ENCODE data around the gene THEMIS. TPM values are rescaled to one million over a fixed set of nuclear protein-coding genes. Genes with fewer than 3 reads are reported as not detected.

THEMIS gene
- total and polyA plus RNA-seq, 10 donors: 0.80 to 17.8 (median 12.7) TPM

GRCh38 chr6:127765949-127766348, 134.9 kb downstream of the THEMIS start:
- no peaks in the 10 kb centered on the region for H3K27me3 ChIP-seq (replicated peaks in 1 of 7)
- no peak overlapping the region for H3K4me3 ChIP-seq
- WGBS, 5 donors: 89 to 92% (median 90%) methylated on average over 2 of the region's 2 CpGs
- no peak for TF ChIP-seq POLR2AphosphoS5 (IDR thresholded peaks at IDR 0.05)
- no peak for TF ChIP-seq POLR2A (IDR thresholded peaks at IDR 0.05)
- no peak for DNase-seq
- intact Hi-C loops (cut with DNase I; ENCODE audit: low total_unique reads): no loop called here
- H3K36me3 ChIP-seq: no peaks in the 10 kb centered on the region
- H3K27ac ChIP-seq: no peak overlapping the region
- no peaks in the 10 kb centered on the region for H3K9me3 ChIP-seq
- H3K4me1 ChIP-seq: no peaks in the 10 kb centered on the region

- Histone ChIP-seq H3K4me1 (no peaks in the 10 kb centered on the region), H3K36me3 (no peaks in the 10 kb centered on the region), H3K9me3 (peaks cover 0 to 3% (median 0%) of the 10 kb centered on the region in 8 donors), H3K4me3 (no peak overlapping the region), H3K27ac (no peak overlapping the region), H3K27me3 (replicated peaks in 1 of 7) (no peaks in the 10 kb centered on the region)
- WGBS, 5 donors: 68 to 74% (median 73%) methylated on average over 1 of the region's 1 CpG
- TF ChIP-seq CTCF (IDR thresholded peaks at IDR 0.05 in 8 of 11, conservative IDR thresholded peaks at IDR 0.05 in 3 of 11) (no peak), POLR2AphosphoS5 (IDR thresholded peaks at IDR 0.05) (no peak), POLR2A (IDR thresholded peaks at IDR 0.05) (no peak)
- intact Hi-C loops (cut with DNase I; ENCODE audit: low total_unique reads): no loop called here
- DNase-seq: no peak
Measured at GRCh38 chr6:127762284-127762683, 138.6 kb downstream of the THEMIS start.

GRCh38 chr6:127761084-127761483, 139.8 kb downstream of the THEMIS start:
- H3K27ac ChIP-seq: no peak overlapping the region
- H3K4me1 ChIP-seq: no peaks in the 10 kb centered on the region
- TF ChIP-seq POLR2AphosphoS5 (IDR thresholded peaks at IDR 0.05): no peak
- no peak for TF ChIP-seq POLR2A (IDR thresholded peaks at IDR 0.05)
- no peaks in the 10 kb centered on the region for H3K27me3 ChIP-seq (replicated peaks in 1 of 7)
- no peak overlapping the region for H3K4me3 ChIP-seq
- intact Hi-C loops (cut with DNase I; ENCODE audit: low total_unique reads): no loop called here
- no peaks in the 10 kb centered on the region for H3K36me3 ChIP-seq
- no peak for DNase-seq
- H3K9me3 ChIP-seq: peaks cover 0 to 9% (median 2%) of the 10 kb centered on the region in 8 donors

GRCh38 chr6:127749095-127749494, 151.8 kb downstream of the THEMIS start:
- H3K27me3 ChIP-seq (replicated peaks in 1 of 7): no peaks in the 10 kb centered on the region
- H3K27ac ChIP-seq: no peak overlapping the region
- no peak for DNase-seq
- H3K4me1 ChIP-seq: no peaks in the 10 kb centered on the region
- intact Hi-C loops (cut with DNase I; ENCODE audit: low total_unique reads): no loop called here
- no peak overlapping the region for H3K4me3 ChIP-seq
- H3K9me3 ChIP-seq: no peaks in the 10 kb centered on the region
- 85 to 88% (median 85%) methylated on average over 3 of the region's 3 CpGs for WGBS, 5 donors
- no peaks in the 10 kb centered on the region for H3K36me3 ChIP-seq
- no peak for TF ChIP-seq POLR2AphosphoS5 (IDR thresholded peaks at IDR 0.05)

GRCh38 chr6:127748290-127748689, 152.6 kb downstream of the THEMIS start:
- intact Hi-C loops (cut with DNase I; ENCODE audit: low total_unique reads): no loop called here
- H3K4me3 ChIP-seq: no peak overlapping the region
- no peak overlapping the region for H3K27ac ChIP-seq
- no peaks in the 10 kb centered on the region for H3K9me3 ChIP-seq
- no peaks in the 10 kb centered on the region for H3K4me1 ChIP-seq
- TF ChIP-seq POLR2AphosphoS5 (IDR thresholded peaks at IDR 0.05) (no peak), POLR2A (IDR thresholded peaks at IDR 0.05) (no peak), CTCF (IDR thresholded peaks at IDR 0.05 in 8 of 11, conservative IDR thresholded peaks at IDR 0.05 in 3 of 11) (no peak)
- no peak for DNase-seq
- H3K36me3 ChIP-seq: no peaks in the 10 kb centered on the region
- no peaks in the 10 kb centered on the region for H3K27me3 ChIP-seq (replicated peaks in 1 of 7)
- 55 to 72% (median 59%) methylated on average over 2 of the region's 2 CpGs for WGBS, 5 donors

GRCh38 chr6:127738423-127738822, 162.4 kb downstream of the THEMIS start:
- no peak for TF ChIP-seq POLR2A (IDR thresholded peaks at IDR 0.05)
- TF ChIP-seq POLR2AphosphoS5 (IDR thresholded peaks at IDR 0.05): no peak
- TF ChIP-seq CTCF (IDR thresholded peaks at IDR 0.05 in 8 of 11, conservative IDR thresholded peaks at IDR 0.05 in 3 of 11): no peak
- 61 to 68% (median 65%) methylated on average over 3 of the region's 3 CpGs for WGBS, 5 donors
- H3K27me3 ChIP-seq (replicated peaks in 1 of 7): peaks cover 0 to 11% (median 0%) of the 10 kb centered on the region in 7 donors
- DNase-seq: no peak
- intact Hi-C loops (cut with DNase I; ENCODE audit: low total_unique reads): loop anchor here (10.0 kb wide), 1 partner anchor 996 kb away; no protein-coding TSS in a partner anchor
- no peaks in the 10 kb centered on the region for H3K36me3 ChIP-seq
- no peak overlapping the region for H3K4me3 ChIP-seq
- H3K4me1 ChIP-seq: no peaks in the 10 kb centered on the region
- H3K27ac ChIP-seq: no peak overlapping the region
- no peaks in the 10 kb centered on the region for H3K9me3 ChIP-seq

Measured in spleen (tissue), 11 donors.